GM21367 (cell line): ENCODE measurements around the gene KAT6B.
"Not testable (repeated sequence)": the region's sequence is repeated elsewhere in the genome, so short reads cannot be mapped to it uniquely, and the experiment has no call there.

Source experiments
- ATAC-seq: cut with Tn5 transposase; IDR thresholded peaks from one replicate; pipeline ENCODE4 v1.9.1; 2021; ENCODE audit not compliant: unreplicated experiment

Gene KAT6B

GRCh38 chr10:75032119-75032518 is 205.7 kb downstream of the KAT6B start:
- no peak for ATAC-seq

GRCh38 chr10:75032813-75033212 is 206.4 kb downstream of the KAT6B start:
- no peak for ATAC-seq

DNA sequence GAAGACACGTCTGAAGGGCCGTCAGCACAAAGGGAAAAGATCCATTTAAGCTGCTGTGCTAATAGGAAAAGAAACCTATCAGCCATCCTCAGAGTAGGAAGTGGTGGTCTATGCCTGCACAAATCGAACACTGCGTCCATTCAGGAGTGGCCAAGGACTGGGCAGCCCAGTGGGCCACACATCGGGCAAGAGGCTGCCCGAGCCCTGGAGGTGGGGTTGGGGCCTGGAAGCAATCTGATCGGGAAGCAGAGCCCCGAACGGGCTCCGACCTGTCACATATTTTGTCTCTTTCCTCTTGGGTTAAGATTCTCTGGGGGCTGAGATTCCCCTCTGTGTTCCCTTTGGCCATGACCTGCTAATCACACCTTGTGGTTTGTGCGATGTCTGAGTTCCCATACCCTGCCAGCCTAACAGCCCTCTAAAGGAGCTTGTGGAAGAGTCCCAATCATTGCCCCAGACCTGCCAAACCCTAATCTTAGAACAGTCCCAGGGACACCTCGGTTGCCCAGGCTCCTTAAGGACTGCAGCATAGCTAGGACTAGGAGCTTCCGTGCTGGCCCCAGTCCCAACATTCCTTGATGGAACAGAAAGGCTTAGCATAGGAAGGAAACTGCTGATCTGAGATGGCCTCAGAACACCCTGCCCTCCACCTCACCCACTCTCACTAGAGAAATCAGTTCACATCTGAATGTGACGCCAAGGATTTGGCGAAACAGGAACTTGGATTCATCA is 207.2 kb downstream of the KAT6B start:
- ATAC-seq: no peak

DNA sequence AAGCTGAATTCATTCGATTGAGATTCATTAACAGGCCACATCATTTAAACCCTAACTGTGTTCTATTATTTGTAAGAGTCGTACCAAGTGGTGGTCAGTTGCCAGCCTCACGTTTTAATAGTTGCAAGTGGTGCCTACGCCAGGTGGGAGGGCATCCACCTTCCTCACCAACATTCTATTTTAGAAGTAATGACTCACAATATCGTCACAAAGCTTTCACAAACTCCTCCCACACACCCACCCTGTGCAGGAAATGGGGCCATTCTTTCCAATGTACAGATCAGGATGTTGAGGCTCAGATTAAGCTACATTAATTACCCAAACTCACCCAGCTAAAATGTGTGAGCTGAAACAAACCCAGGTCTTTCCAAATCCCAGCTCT is 207.7 kb downstream of the KAT6B start:
- ATAC-seq: no peak

DNA sequence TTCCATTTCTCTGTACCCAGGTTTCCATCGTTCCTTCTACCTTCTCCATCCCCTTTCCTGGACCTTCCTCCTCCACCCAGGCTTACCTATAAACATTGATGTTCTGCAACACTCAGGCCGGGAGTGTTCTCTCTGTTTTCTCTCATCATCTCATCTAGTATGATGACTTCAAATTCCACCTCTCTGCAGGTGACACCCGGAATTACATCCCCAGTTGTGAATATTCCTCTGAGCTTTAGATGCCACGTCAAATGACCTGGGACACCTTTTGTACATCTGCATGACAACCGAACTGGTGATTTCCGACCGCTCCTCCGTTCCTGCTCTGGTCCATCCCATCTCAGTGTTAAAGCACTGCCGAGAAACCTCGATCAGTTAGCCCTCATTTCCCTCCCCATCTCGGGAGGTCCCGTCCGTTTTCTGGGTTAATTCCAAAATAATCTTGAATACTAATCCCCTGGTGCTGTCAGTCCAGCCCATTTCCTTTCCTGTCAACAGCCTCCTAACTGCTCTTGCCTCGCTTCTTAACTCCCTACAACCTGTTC is 208.4 kb downstream of the KAT6B start:
- no peak for ATAC-seq

DNA sequence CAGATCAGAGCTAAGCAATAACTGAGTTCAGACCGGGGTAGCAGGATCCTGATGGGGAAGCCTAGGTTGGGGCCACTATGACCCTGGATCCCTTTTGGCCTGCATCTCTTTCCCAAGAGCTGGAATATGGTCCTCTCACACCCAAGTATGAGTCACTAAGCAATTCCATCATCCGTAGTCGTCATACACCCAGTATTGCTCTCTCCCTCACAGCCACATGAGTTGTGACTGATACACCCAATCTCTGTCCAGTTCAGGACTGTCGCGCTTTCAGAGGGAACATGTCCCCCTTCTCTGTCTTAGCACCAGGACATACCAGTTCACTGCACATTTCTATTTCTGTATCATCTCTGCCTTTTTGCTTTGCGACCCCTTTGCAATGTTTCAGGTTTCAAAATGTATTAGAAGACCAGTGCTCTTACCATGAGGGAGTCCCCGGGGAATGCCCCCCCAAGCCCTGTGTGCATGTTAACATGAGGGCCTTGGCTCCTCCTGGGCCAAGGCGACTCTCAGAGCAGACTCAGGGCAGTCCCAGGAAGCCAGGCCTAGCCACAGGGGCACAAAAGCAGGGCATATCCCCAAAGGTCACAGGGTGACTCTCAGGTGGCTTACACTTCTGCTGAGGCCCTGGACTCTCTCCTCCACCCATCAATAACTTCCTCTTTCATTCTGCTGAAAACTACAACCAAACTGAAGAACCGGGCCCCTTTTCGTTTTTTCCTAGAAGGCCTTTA is 209.7 kb downstream of the KAT6B start:
- ATAC-seq: peak; percentile 51

DNA sequence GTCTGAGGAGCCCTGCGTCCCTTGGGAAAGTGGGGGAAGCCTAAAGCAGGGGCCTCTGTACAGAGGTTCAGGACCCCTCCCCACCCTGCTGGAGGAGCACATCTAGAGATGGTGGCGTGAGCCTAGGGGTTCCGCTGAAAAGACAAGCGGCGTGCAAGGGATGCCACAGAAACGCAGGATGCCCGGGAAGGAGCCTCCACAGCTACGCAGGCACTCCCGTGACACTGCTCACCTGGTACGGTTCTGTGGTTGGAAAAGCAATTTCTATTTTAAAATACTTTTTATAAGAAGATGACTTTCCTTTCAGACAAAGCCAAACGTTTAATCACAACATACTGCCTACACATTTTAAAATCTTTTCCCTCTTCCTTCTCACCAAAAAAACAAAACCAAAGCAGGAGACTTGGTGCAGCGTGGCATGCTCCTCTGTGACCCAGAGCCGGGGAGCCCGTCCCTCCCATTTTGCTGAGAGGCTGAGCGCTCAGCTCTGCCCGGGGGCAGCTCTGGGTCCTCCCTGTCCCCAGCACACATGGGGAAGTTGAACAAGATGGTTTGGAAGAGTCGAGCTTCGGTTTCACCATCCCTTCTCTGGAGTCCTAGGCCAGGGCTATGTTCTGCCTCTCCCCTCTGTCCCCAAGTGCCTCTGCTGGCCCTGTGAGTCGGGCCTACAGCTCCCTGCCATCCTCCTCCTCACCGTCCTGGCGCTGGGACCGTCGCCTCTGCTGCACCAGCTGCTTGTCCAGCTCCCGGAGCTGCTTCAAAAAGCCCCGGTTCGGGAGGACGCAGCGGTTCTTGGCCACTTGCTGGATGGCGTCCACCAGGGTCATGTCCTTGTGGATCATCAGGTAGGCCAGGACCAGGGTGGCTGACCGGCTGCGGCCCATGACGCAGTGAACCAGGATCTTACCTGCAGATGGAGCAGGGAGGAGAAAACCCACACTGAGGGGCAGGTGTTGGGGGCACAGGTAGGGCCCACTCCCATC is 211.1 kb downstream of the KAT6B start:
- ATAC-seq: no peak

GRCh38 chr10:75038335-75038734 is 211.9 kb downstream of the KAT6B start:
- ATAC-seq: no peak

- ATAC-seq: no peak
Observed at GRCh38 chr10:75040576-75040975, 214.2 kb downstream of the KAT6B start.

DNA sequence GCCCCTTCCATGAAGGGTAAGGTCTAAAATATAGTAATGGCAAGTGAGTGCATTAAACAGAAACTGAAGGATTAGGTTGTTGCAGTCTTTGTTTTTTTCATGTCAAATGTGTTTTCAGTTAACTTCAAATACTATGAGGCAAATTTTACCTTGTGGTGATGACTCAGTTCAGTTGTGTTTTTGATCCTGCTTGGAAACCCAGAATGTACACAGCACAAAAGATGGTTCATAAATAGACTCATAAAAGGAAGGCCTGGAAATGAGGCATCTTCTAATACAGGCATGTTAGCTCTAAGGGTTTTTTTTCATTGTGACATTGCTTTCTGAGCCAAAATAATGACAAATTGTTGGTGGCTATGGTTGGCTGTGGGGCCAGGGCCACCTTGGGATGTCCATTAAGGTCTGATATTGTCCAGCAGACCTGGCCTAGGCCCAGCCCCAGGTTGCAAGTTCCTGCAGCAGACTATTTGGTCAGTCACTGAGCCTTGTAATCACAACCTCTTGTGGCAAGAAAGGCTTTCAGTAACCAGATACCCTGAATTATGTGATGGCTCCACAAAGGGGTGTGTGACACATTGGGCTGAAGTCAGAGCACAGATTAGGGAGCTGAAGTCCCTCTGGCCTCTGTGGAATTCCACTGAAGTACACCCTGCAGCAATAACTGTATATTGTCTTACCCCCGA is 216.0 kb downstream of the KAT6B start:
- no peak for ATAC-seq

DNA sequence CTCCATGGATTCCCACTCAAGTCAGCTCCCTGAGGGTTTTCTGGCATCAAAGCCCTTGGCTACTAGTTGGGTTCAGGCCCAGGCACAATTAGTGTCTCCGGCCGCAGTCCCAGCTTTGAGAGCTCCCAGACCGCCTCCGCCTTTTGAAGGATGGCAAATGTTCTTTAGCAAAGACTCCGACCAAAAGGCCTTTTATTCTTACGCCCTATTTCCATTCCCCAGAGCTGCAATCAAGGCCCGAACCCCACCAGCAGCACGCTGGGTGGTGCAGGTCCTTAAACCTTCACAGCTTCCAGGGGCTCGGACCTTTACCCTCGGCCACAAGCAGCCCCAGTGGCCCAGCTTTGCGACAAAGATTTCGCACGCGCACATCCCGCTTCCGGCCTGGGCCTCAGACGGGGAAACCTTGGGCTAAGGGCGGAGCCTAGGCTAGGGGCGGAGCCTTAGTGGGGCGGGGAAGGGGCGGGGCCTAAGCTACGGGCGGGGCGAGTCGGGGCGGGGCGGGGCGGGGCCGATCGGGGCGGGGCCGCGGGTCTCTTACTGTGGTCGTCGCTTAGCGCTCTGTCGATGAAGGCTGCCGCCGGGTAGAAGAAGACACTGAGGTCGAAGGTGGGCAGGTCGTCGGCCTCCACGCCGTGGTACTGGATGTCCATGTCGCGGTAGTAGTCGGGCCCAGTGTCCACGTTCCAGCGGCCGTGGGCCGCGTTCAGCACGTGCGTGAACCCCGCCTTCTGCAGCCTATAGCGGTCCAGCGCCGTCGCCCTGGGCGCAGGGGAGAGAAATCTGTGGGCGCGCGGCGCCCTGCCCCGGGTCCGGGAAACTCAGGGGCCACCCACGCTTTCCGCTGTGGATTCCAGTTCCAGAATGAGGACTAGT is 217.1 kb downstream of the KAT6B start:
- ATAC-seq: no peak

DNA sequence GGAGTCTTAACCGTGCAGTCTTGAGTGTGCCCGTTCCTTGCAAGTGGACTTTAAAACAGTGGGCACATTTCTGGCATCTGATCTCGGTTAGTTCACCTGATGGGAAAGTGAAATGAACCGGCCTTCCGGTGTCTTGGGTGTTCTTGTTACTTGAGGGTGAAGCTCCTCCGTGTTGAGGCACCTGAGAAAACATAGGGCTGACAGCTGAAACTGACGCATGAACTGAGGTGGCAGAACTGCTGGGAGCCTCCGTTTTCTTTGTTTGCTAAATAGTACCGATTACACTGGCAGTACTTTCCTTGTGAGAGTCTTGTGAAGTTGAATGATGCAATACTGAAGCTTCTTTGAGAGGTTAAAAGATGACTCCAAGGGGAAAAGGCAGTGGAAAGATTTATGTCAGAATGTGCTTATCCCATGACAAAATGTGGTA is 222.3 kb downstream of the KAT6B start:
- ATAC-seq: no peak

GRCh38 chr10:75049316-75050148 is 223.1 kb downstream of the KAT6B start:
- no peak for ATAC-seq

- ATAC-seq: no peak
Observed at GRCh38 chr10:75050149-75050919, 223.9 kb downstream of the KAT6B start.

DNA sequence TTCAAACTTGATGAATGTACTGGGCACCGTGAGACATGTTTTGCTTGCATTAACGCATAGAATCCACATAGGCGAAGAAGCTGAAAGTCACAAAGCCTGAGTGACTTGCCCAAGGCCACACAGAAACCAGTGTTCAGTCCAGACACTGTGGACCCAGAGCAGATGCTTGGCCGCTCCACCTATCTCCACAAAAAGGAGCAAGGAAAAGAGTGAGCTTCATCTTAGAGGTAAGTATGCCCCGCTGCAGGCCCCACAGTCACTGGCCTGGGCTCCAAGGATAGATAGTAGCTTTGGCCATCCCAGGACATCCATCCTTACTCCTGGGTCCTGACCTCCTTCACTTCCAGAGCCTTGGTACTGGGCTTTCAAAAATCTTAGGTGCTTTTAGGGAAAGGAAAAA is 224.9 kb downstream of the KAT6B start:
- ATAC-seq: no peak

DNA sequence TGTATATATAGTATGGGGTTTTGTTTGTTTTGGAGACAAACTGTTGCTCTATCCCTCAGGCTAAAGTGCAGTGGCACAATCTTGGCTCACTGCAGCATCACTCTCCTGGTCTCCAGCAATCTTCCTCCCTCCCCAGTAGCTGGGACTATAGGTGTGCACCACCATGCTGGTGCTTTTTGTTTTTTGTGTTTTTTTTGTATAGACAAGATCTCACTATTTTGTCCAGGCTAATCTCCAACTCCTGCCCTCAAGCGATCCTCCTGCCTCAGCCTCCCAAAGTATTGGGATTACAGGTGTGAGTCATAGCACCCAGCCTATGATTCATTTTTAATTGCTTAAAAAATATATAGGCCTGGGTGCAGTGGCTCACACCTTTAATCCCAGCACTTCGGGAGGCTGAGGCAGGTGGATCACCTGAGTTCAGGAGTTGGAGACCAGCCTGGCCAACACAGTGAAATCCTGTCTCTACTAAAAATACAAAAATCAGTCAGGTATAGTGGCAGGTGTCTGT is 229.6 kb downstream of the KAT6B start:
- ATAC-seq: not testable (repeated sequence)

DNA sequence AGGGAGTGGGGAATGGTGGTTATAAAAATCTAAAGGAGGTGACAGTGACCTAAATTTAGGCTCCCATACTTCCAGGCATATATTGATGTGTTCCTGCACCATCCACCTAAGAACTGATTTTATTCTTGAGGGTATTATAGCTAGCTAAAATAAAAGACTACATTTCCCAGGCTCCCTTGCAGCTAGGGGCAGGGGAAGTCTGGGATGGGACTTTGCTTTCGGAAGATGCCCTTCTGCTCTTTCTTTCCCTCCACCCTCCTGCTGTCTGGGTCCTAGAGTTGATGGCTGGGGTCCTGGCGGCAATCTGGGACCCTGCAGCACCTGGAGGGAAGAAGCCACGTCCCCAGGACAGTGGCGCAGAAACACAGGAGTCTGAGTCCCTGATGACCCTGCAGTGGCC is 231.3 kb downstream of the KAT6B start:
- ATAC-seq: no peak

DNA sequence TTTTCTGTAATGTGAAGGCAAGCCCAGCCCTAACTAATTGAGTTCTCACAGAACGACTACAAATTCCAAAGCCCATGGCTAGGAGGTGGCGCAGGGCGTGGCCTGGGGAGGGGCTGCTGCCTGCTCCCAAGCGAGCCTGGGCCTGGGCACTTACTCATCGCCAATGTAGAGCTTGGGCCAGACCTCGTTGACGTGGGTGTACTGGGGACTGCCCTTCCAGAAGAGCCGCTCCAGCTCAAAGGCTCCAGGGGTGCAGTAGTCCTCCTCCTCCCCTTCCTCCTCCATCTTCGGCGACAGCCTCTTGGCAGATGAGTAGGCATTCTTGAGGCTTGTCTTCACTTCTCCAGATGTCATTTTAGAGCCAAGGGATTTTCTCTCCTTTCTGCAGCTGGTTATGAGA is 231.8 kb downstream of the KAT6B start:
- no peak for ATAC-seq
